NCI-H146 (cell line): ENCODE data around the gene TIMM22.
"Not testable (repeated sequence)": the region's sequence is repeated elsewhere in the genome, so short reads cannot be mapped to it uniquely, and the experiment has no call there.

Experiments
- DNase-seq: peaks from one replicate; lab custom pipeline; 2025; lab: John Stamatoyannopoulos, UW

Gene TIMM22

GRCh38 chr17:1039511-1040215 is 42.7 kb downstream of the TIMM22 start:
- DNase-seq: no peak

GRCh38 chr17:1040216-1040600 is 43.3 kb downstream of the TIMM22 start:
- DNase-seq: no peak

- no peak for DNase-seq
Observed at GRCh38 chr17:1041746-1042145, 44.8 kb downstream of the TIMM22 start.

GRCh38 chr17:1042486-1042885 is 45.6 kb downstream of the TIMM22 start:
- DNase-seq: no peak

- no peak for DNase-seq
Observed at GRCh38 chr17:1043601-1044251, 46.8 kb downstream of the TIMM22 start.

GRCh38 chr17:1044387-1045009 is 47.6 kb downstream of the TIMM22 start:
- DNase-seq: not testable (repeated sequence)

- DNase-seq: no peak
Observed at GRCh38 chr17:1045456-1045855, 48.5 kb downstream of the TIMM22 start.

- no peak for DNase-seq
Observed at GRCh38 chr17:1047177-1047878, 50.4 kb downstream of the TIMM22 start.

GRCh38 chr17:1047879-1048470 is 51.0 kb downstream of the TIMM22 start:
- no peak for DNase-seq

GRCh38 chr17:1048516-1049115 is 51.7 kb downstream of the TIMM22 start:
- not testable (repeated sequence) for DNase-seq

- no peak for DNase-seq
Observed at GRCh38 chr17:1049446-1050225, 52.7 kb downstream of the TIMM22 start.

- DNase-seq: no peak
Observed at GRCh38 chr17:1050246-1050995, 53.5 kb downstream of the TIMM22 start.

GRCh38 chr17:1050996-1051925 is 54.3 kb downstream of the TIMM22 start:
- no peak for DNase-seq
